ENCODE measurements around the gene CHRD. TPM values are rescaled to one million over a fixed set of nuclear protein-coding genes. Genes with fewer than 3 reads are reported as not detected.
A peak's percentile ranks its signal among the peaks of the same experiment; 100 is the strongest.

The CHRD gene
- total RNA-seq, 1 experiment from 2014 or later = not detected

DNA sequence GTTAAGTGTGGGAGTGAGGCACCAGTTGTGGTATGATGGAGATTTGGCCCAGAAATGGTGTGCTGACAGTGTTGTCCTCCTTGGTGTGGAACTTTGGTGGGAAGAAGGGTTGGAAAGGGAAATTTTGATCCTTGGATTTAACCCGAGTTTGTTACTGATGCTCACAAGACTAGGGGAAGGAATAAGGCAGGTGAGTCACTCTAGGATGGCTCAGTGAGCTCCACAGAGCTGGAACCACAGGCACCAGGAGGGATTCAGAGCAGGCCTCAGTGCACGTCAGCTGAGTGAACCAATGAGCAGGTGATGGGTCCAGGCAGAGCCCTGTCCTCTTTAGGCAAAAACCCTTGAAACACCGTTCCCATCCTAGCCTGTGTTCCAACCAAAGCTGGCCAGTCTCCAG, 11.4 kb downstream of the CHRD start:
- H3K4me1 Mint-ChIP-seq (ENCODE audit: insufficient read depth, unreplicated experiment) = no peaks in the 10 kb centered on the region
- TF ChIP-seq, protein P1, sequence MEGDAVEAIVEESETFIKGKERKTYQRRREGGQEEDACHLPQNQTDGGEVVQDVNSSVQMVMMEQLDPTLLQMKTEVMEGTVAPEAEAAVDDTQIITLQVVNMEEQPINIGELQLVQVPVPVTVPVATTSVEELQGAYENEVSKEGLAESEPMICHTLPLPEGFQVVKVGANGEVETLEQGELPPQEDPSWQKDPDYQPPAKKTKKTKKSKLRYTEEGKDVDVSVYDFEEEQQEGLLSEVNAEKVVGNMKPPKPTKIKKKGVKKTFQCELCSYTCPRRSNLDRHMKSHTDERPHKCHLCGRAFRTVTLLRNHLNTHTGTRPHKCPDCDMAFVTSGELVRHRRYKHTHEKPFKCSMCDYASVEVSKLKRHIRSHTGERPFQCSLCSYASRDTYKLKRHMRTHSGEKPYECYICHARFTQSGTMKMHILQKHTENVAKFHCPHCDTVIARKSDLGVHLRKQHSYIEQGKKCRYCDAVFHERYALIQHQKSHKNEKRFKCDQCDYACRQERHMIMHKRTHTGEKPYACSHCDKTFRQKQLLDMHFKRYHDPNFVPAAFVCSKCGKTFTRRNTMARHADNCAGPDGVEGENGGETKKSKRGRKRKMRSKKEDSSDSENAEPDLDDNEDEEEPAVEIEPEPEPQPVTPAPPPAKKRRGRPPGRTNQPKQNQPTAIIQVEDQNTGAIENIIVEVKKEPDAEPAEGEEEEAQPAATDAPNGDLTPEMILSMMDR (IDR thresholded peaks at IDR 0.05; ENCODE audit: unreplicated experiment) = no peak
- BruUV-seq (replicated peaks) = no TSS peak
- no peak for DNase-seq (ENCODE audit: unreplicated experiment)
- ChIA-PET POLR2A (interaction anchor here (0.9 kb wide), 1 partner anchor 21 kb away, joined by 5 read pairs; no protein-coding TSS in a partner anchor), CTCF (interaction anchor here (0.5 to 1.5 kb wide), 7 partner anchors 20 to 173 kb away, joined by 3 to 12 read pairs (median 3); no protein-coding TSS in a partner anchor)
- intact Hi-C loops (cut with micrococcal nuclease) = no loop called here
- H3K27ac Mint-ChIP-seq (ENCODE audit: low read depth, unreplicated experiment) = no peak overlapping the region
- no peaks in the 10 kb centered on the region for H3K9me3 Mint-ChIP-seq (ENCODE audit: unreplicated experiment)
- peaks cover 7% of the 10 kb centered on the region for H3K36me3 Mint-ChIP-seq (ENCODE audit: insufficient read depth, unreplicated experiment)
- H3K27me3 Mint-ChIP-seq (ENCODE audit: insufficient read depth, unreplicated experiment) = peaks cover 19% of the 10 kb centered on the region
- H3K4me3 Mint-ChIP-seq (ENCODE audit: unreplicated experiment) = no peak overlapping the region

DNA sequence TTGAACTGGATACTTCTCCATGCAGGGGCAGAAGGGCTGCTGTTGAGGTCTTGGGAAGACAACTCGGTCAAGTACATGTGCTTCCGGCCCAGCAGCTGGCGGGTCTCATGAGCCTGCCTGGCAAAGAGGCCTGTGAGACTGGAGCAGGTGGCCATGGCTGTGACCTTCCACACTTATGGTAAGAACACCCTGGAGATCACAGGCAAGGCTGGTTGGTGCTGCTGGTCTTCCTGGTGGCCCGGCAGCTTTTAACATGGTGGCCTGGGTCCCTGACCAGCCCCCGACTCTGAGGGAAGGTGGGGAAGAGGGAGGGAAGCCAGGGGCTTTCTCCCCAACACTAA, 15.4 kb downstream of the CHRD start:
- Mint-ChIP-seq H3K36me3 (ENCODE audit: insufficient read depth, unreplicated experiment) (no peaks in the 10 kb centered on the region), H3K4me3 (ENCODE audit: unreplicated experiment) (no peak overlapping the region), H3K9me3 (ENCODE audit: unreplicated experiment) (no peaks in the 10 kb centered on the region), H3K27me3 (ENCODE audit: insufficient read depth, unreplicated experiment) (peaks cover under 1% of the 10 kb centered on the region), H3K27ac (ENCODE audit: low read depth, unreplicated experiment) (no peak overlapping the region), H3K4me1 (ENCODE audit: insufficient read depth, unreplicated experiment) (no peaks in the 10 kb centered on the region)
- intact Hi-C loops (cut with micrococcal nuclease) = no loop called here
- ChIA-PET POLR2A (no interaction called here), CTCF (interaction anchor here (0.6 kb wide), 1 partner anchor 409 kb away, joined by 3 read pairs; no protein-coding TSS in a partner anchor)
- DNase-seq (ENCODE audit: unreplicated experiment) = no peak
- BruUV-seq (replicated peaks) = no TSS peak
- TF ChIP-seq, protein P1 (IDR thresholded peaks at IDR 0.05; ENCODE audit: unreplicated experiment) = no peak

DNA sequence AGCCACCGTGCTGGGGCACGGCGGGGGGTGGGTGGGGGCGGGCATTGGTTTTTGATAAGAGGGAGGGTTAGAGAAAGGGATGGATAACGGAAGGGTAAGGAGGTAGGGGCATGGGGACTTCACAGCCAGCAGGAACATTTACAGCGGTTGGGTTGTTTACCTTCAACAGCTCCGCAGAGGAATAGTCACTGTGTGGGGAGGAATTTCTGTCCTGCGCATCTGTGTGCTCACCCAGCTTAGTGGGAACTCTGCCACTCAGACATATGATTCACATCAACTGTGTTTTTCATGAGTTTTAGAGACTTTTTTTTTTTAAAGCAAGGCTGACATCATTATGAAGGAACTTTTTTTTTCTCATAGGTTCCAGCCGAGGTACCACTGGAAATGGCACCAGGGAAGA, 19.6 kb downstream of the CHRD start:
- no peak overlapping the region for H3K4me3 Mint-ChIP-seq (ENCODE audit: unreplicated experiment)
- H3K4me1 Mint-ChIP-seq (ENCODE audit: insufficient read depth, unreplicated experiment) = no peaks in the 10 kb centered on the region
- ChIA-PET CTCF (interaction anchor here (0.6 to 0.7 kb wide), 4 partner anchors 18 to 690 kb away, joined by 3 to 5 read pairs (median 3); no protein-coding TSS in a partner anchor), POLR2A (interaction anchor here (0.7 kb wide), 2 partner anchors 29 to 122 kb away, joined by 3 to 6 read pairs; no protein-coding TSS in a partner anchor)
- no peak overlapping the region for H3K27ac Mint-ChIP-seq (ENCODE audit: low read depth, unreplicated experiment)
- TF ChIP-seq, protein P1 (IDR thresholded peaks at IDR 0.05; ENCODE audit: unreplicated experiment) = no peak
- peak; percentile 23 for DNase-seq (ENCODE audit: unreplicated experiment)
- intact Hi-C loops (cut with micrococcal nuclease) = no loop called here
- H3K27me3 Mint-ChIP-seq (ENCODE audit: insufficient read depth, unreplicated experiment) = peaks cover 36% of the 10 kb centered on the region
- no peaks in the 10 kb centered on the region for H3K36me3 Mint-ChIP-seq (ENCODE audit: insufficient read depth, unreplicated experiment)
- no peaks in the 10 kb centered on the region for H3K9me3 Mint-ChIP-seq (ENCODE audit: unreplicated experiment)
- no TSS peak for BruUV-seq (replicated peaks)

DNA sequence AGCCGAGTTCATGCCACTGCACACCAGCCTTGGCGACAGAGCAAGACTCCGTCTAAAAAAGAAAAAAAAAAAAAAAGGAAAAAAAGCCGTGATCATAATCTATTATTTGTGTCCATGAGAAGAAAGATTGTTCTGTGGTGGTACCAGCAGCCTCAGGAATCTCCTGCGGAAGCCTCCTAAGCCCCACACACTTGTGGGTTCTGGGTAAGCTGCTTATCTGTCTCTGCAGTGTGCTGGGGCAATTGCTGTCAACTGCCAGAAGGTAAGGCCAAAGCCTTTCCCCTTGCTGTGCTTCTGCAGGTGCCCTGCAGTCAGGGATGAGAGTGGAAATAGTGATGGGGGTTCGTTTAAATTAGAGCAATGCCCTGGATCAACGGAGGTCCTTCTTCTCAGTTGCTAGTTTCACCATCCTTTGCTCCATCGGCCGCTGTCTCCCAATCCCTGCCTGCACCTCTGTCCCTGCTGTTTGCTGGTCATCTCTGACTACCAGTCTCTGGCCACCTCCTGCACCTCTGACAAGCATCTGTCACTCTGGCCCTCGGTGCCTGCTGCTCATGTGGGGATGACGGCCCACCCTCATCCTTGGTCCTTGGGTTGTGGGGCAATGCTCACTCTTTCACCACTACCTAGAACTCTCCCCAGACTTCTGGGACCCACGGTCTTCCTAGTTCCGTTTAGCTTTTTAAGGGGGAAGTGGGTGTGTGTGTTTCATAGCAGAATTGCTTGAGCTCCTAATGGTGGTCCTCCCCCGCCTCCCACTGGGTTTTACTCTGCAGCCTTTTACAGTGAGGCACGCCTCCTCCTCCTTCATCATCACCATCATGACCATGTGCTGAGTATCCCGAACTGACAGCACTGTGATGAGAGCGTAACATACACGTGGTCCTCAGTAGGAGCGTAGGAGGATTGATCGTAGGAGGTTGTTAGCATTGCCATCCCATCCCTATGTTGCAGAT, 25.5 kb downstream of the CHRD start:
- CTCF ChIA-PET = interaction anchor here (0.6 to 1.7 kb wide), 5 partner anchors 8 to 469 kb away, joined by 3 to 6 read pairs (median 4); no protein-coding TSS in a partner anchor
- POLR2A ChIA-PET = no interaction called here
- BruUV-seq (replicated peaks) = no TSS peak
- TF ChIP-seq, protein P1 (IDR thresholded peaks at IDR 0.05; ENCODE audit: unreplicated experiment) = no peak
- Mint-ChIP-seq H3K9me3 (ENCODE audit: unreplicated experiment) (no peaks in the 10 kb centered on the region), H3K27me3 (ENCODE audit: insufficient read depth, unreplicated experiment) (peaks cover 35% of the 10 kb centered on the region), H3K4me3 (ENCODE audit: unreplicated experiment) (no peak overlapping the region), H3K27ac (ENCODE audit: low read depth, unreplicated experiment) (no peak overlapping the region), H3K4me1 (ENCODE audit: insufficient read depth, unreplicated experiment) (no peaks in the 10 kb centered on the region), H3K36me3 (ENCODE audit: insufficient read depth, unreplicated experiment) (no peaks in the 10 kb centered on the region)
- no peak for DNase-seq (ENCODE audit: unreplicated experiment)
- intact Hi-C loops (cut with micrococcal nuclease) = no loop called here
